ENCODE data around the gene PLEKHJ1. TPM values are rescaled to one million over a fixed set of nuclear protein-coding genes. Genes with fewer than 3 reads are reported as not detected.

The PLEKHJ1 gene
- total and polyA plus RNA-seq, 2 of the 13 experiments (the other 11 are each of a cell fraction or from before 2014, with no cell fraction given), result 70.5 to 130 TPM

GRCh38 chr19:2209408-2209807 lies 26.7 kb downstream of the PLEKHJ1 start (continued):
- TF ChIP-seq ZNF275 (CRISPR knock-in tag; IDR thresholded peaks at IDR 0.05; ENCODE audit: borderline replicate concordance) (no peak), SCMH1 (CRISPR knock-in tag; IDR thresholded peaks at IDR 0.05; ENCODE audit: borderline replicate concordance) (no peak), ZNF580 (CRISPR knock-in tag; IDR thresholded peaks at IDR 0.05; ENCODE audit: borderline replicate concordance, low read depth) (no peak), TMF1 (CRISPR knock-in tag; IDR thresholded peaks at IDR 0.05; ENCODE audit: low read depth) (no peak), IRF2 (CRISPR knock-in tag; IDR thresholded peaks at IDR 0.05) (no peak), AGO2 (optimal IDR thresholded peaks at IDR 0.05; ENCODE audit: low read depth, low read length) (peak; percentile 71), ZNF24 (IDR thresholded peaks at IDR 0.05) (no peak), ZFP41 (CRISPR knock-in tag; IDR thresholded peaks at IDR 0.05; ENCODE audit: borderline replicate concordance) (no peak)
- TF ChIP-seq, protein P1, sequence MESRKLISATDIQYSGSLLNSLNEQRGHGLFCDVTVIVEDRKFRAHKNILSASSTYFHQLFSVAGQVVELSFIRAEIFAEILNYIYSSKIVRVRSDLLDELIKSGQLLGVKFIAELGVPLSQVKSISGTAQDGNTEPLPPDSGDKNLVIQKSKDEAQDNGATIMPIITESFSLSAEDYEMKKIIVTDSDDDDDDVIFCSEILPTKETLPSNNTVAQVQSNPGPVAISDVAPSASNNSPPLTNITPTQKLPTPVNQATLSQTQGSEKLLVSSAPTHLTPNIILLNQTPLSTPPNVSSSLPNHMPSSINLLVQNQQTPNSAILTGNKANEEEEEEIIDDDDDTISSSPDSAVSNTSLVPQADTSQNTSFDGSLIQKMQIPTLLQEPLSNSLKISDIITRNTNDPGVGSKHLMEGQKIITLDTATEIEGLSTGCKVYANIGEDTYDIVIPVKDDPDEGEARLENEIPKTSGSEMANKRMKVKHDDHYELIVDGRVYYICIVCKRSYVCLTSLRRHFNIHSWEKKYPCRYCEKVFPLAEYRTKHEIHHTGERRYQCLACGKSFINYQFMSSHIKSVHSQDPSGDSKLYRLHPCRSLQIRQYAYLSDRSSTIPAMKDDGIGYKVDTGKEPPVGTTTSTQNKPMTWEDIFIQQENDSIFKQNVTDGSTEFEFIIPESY (CRISPR knock-in tag; IDR thresholded peaks at IDR 0.05), result 0 out of 2 replicates have a peak, but pooled peaks have one; percentile 19

DNA sequence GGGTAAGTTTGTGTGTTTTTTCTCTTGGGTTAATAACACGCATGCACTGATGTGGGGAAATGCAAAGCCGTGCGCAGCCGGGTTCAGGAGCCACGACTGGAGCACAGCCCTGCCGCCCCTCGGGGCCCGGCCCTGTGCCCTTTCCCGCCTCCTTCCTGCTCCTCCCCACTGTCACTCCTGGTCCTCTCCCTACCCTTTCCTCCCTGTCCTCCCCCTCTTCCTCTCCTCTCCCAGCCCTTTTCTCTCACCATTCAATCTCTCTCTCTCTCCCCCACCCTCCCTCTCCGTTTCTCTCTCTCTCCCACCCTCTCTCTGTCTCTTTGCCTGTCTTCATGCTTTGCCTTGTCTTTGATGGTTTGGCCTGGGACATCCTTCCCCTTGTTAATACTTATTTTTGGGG lies 27.2 kb downstream of the PLEKHJ1 start:
- ATAC-seq (no peak), FAIRE-seq (no peak), DNase-seq (ENCODE audit: low spot score) (no peak)
- POLR2A ChIA-PET, result no interaction called here
- H3K9me3 ChIP-seq (ENCODE audit: low read length), result no peaks in the 10 kb centered on the region
- peaks cover 27% of the 10 kb centered on the region for H3K4me1 ChIP-seq (ENCODE audit: insufficient read depth, low read length)
- no peaks in the 10 kb centered on the region for H4K20me1 ChIP-seq (ENCODE audit: insufficient read depth, low read length)
- H3K27ac ChIP-seq (ENCODE audit: extremely low read length, insufficient read depth, low read length), result no peak overlapping the region
- peaks cover 4% of the 10 kb centered on the region for H3K79me2 ChIP-seq (ENCODE audit: insufficient read depth, low read length)
- no peak overlapping the region for H3K9ac ChIP-seq (ENCODE audit: insufficient read depth, low read depth, low read length)
- H3K4me2 ChIP-seq (ENCODE audit: low read depth, low read length), result no peak overlapping the region
- BruUV-seq (replicated peaks), result no TSS peak
- whole genome bisulfite sequencing (ENCODE audit: low lambda C conversion rate), result 91% methylated on average over 10 of the region's 10 CpGs
- no peak overlapping the region for H2AFZ ChIP-seq (ENCODE audit: low read length)
- H3K36me3 ChIP-seq (replicated peaks in 1 of 2; ENCODE audit: control insufficient read depth in 1 of 2, insufficient read depth in 2 of 2, low read length in 2 of 2), result peaks cover 33 to 76% of the 10 kb centered on the region in 2 experiments
- TF ChIP-seq ARID5B (CRISPR knock-in tag; IDR thresholded peaks at IDR 0.05), result no peak
- TF ChIP-seq ZFAT (CRISPR knock-in tag; conservative IDR thresholded peaks at IDR 0.05), result no peak
- TF ChIP-seq RXRB (CRISPR knock-in tag; IDR thresholded peaks at IDR 0.05; ENCODE audit: borderline replicate concordance), result no peak
- no peak for TF ChIP-seq PTBP1 (IDR thresholded peaks at IDR 0.05; ENCODE audit: low read depth, low read length, poor library complexity, severe bottlenecking)
- peak; percentile 59 for TF ChIP-seq ZNF263 (CRISPR knock-in tag; IDR thresholded peaks at IDR 0.05)
- TF ChIP-seq NFRKB (IDR thresholded peaks at IDR 0.05), result no peak
- H3K27me3 ChIP-seq (ENCODE audit: control insufficient read depth in 1 of 2, insufficient read depth in 2 of 2, low read length in 2 of 2), result no peaks in the 10 kb centered on the region
- intact Hi-C loops (cut with micrococcal nuclease; ENCODE audit: unreplicated experiment), result no loop called here
- in situ Hi-C loops (cut with HindIII; ENCODE audit: extremely low pct_ligation_motif_present, low pct_unique_long_range_greater_than_20kb), result no loop called here
- CTCF ChIA-PET (ENCODE audit: low intra/inter-chr PET ratio, low total read pairs), result no interaction called here
- no peak overlapping the region for H3K4me3 ChIP-seq (replicated peaks in 1 of 3; ENCODE audit: insufficient read depth in 1 of 3, low read depth in 2 of 3, low read length in 3 of 3)
